ENCODE measurements around the gene AQP12B.
"Not testable (repeated sequence)": the region's sequence is repeated elsewhere in the genome, so short reads cannot be mapped to it uniquely, and the experiment has no call there.

The AQP12B gene

DNA sequence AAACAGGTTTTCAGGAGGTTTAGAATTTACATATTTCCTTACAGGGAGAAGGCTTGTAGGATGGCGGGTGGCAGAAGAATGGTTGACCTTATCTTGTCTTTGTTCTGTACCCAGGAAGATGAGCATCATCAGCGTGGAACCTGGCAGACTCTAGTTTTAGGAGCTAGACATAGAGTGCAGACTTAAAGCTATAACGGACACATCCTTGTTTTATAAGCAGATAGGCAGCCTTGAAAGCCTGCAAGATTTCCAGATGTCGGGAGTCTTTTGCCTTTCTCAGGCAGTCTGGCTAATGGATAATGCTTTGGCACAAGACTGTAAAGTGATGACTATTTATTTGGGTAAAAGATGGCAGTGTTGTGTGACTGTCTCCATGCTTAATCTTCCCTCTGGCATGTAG, 11.7 kb downstream of the AQP12B start:
- no peak for DNase-seq
- no peak for TF ChIP-seq GATA1 (IDR thresholded peaks at IDR 0.05; ENCODE audit: low read depth, low read length)
- TF ChIP-seq POLR2A (IDR thresholded peaks at IDR 0.05; ENCODE audit: low read length): no peak

- TF ChIP-seq GATA1 (IDR thresholded peaks at IDR 0.05; ENCODE audit: low read depth, low read length) (no peak), POLR2A (IDR thresholded peaks at IDR 0.05; ENCODE audit: low read length) (no peak)
- no peak for DNase-seq
Measured at GRCh38 chr2:240670402-240670801, 12.3 kb downstream of the AQP12B start.

DNA sequence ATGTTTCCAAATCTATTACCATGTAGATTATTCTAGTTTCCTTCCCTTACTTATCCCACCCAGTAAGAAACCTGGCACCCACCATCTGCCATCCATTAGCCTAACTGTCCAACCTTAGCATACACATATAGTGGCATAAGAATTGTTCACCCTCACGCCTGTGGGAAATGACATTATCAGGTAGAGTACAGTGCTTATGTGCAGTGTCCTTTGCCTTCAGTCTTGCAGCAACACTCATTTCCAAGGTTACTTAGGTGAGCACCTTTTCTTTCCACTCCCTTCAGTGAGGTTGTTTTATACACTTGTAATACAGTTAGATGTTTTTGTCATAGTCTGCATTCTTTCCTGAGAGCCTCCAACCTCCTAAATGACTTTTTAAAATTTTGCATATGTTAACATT, 18.1 kb downstream of the AQP12B start:
- TF ChIP-seq GATA1 (IDR thresholded peaks at IDR 0.05; ENCODE audit: low read depth, low read length) (no peak), POLR2A (IDR thresholded peaks at IDR 0.05; ENCODE audit: low read length) (no peak)
- no peak for DNase-seq

DNA sequence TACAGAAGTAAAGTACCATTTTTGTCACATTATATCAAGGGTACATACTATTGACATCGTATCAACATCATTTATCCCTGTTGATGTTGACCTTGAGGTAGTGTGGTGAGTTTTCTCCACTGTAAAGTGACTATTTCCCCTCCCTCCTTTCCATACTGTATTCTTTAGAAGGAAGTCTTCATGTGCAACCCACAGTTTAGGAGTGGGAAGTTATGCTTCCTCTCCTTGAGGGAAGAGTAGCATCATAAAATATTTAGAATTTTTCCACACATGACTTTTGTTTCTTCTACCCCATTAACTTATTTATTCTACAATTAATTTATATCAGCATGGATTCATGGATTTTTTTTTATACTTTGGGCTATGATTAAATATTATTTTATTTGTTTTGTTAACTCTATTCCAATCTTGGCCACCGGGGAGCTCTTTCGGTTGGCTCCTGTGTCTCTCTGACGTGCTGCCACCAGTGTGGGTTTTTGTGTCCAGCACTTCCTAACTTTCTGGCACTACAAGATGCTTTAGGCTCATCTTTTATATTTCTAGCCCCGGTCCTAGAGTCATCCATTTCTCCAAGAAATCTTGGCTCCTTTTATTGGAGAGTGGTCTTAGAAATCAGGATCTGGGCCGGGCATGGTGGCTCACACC, 19.0 kb downstream of the AQP12B start:
- no peak for DNase-seq
- no peak for TF ChIP-seq POLR2A (IDR thresholded peaks at IDR 0.05; ENCODE audit: low read length)
- TF ChIP-seq GATA1 (IDR thresholded peaks at IDR 0.05; ENCODE audit: low read depth, low read length): no peak

DNA sequence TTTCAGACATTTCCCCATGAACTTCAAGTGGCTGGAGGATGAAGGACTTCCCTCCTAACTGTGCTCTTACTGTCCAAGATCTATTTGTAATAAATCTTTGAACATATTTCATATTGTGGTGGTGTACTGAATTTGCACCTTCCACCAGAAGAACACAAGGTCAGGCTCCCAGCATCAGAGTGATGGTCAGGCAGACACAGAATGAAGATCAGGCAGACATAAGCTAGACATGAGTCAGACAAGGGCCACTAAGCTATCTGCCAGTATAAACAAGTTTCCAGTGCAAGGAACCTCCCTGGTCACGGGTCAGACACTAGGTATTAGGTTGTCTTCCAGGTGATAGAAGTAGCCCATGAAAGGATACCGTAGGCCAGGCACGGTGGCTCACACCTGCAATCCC, 20.0 kb downstream of the AQP12B start:
- TF ChIP-seq GATA1 (IDR thresholded peaks at IDR 0.05; ENCODE audit: low read depth, low read length) (no peak), POLR2A (IDR thresholded peaks at IDR 0.05; ENCODE audit: low read length) (no peak)
- no peak for DNase-seq

DNA sequence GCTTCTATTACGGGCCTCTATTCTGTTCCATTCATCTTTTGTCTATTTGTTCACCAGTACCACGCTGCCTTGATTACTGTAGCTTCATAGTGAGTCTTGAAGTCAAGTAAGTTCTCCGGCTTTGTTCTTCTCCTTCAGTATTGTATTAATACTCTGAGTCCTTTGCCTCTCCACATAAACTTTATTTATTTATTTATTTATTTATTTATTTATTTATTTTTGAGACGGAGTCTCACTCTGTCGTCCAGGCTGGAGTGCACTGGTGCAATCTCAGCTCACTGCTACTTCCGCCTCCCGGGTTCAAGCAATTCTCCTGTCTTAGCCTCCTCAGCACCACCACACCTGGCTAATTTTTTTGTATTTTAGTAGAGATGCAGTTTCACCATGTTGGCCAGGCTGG, 22.8 kb downstream of the AQP12B start:
- DNase-seq: not testable (repeated sequence)

DNA sequence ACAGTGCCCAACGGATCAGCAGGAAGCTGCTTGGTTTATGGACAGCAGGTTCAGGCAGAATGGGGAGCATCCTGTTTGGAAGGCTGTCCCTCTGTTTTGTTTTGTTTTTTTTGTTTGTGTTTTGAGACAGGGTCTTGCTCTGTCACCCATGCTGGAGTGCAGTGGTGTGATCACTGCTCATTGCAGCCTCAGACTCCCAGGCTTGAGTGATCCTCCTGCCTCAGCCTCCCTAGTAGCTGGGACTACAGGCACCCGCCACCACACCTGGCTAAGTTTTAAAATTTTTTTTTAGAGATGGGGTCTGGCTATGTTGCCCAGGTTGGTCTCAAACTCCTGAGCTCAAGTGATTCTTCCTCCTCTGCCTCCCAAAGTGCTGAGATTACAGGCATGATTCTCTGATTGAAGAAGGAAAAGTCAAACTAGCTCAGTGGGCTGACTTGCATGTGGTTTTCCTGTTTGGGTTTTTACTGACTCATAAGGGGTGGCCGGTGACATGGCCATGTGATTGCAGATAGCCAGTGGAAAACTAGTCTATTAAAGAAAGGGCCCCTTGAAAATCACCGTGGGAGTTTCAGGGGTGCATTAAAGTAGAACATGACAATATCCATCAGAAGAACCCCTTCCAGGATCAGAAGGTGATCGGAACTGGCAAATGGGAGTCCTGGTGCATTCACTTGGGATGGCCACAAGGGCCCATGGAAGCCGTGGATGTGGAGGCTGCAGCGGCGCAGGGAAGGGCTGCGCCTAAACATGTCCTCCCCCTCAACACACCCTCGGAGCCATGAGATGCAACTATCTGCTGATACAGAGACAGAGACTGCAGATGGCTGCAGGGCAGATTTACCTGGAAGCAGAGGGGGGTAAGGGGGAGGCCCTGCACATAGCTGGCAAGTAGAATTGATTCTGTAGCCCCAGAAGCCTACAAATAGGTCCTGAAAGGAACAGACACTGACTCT, 26.5 kb downstream of the AQP12B start:
- DNase-seq: no peak
- TF ChIP-seq POLR2A (IDR thresholded peaks at IDR 0.05; ENCODE audit: low read length): no peak
- no peak for TF ChIP-seq GATA1 (IDR thresholded peaks at IDR 0.05; ENCODE audit: low read depth, low read length)

- DNase-seq: no peak
- TF ChIP-seq GATA1 (IDR thresholded peaks at IDR 0.05; ENCODE audit: low read depth, low read length): no peak
- TF ChIP-seq POLR2A (IDR thresholded peaks at IDR 0.05; ENCODE audit: low read length): no peak
Measured at GRCh38 chr2:240651185-240651584, 31.5 kb downstream of the AQP12B start.

- TF ChIP-seq POLR2A (IDR thresholded peaks at IDR 0.05; ENCODE audit: low read length) (no peak), GATA1 (IDR thresholded peaks at IDR 0.05; ENCODE audit: low read depth, low read length) (no peak)
- no peak for DNase-seq
Measured at GRCh38 chr2:240650254-240650965, 32.3 kb downstream of the AQP12B start.

DNA sequence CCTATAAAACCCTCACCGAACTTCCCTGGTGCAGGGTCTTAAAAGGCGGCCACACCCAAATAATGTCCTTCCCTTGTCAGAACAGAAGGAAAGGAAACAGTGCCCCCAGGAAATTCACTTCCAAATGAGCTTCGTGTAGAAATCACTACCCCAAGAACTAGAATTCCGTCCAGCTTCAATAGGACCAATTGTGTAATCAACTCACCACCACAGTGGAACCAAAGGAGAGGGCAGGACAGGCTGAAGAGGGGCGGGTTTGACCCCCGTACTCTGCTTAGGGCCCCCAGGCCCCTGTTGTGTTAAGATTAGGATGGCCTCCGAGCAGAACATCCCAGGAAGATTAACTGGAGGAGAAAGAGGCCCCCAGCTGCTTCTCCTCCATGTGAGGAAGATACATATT, 33.4 kb downstream of the AQP12B start:
- TF ChIP-seq POLR2A (IDR thresholded peaks at IDR 0.05; ENCODE audit: low read length) (no peak), GATA1 (IDR thresholded peaks at IDR 0.05; ENCODE audit: low read depth, low read length) (no peak)
- no peak for DNase-seq

- TF ChIP-seq GATA1 (IDR thresholded peaks at IDR 0.05; ENCODE audit: low read depth, low read length) (no peak), POLR2A (IDR thresholded peaks at IDR 0.05; ENCODE audit: low read length) (no peak)
- DNase-seq: no peak
Measured at GRCh38 chr2:240648650-240649275, 33.9 kb downstream of the AQP12B start.

DNA sequence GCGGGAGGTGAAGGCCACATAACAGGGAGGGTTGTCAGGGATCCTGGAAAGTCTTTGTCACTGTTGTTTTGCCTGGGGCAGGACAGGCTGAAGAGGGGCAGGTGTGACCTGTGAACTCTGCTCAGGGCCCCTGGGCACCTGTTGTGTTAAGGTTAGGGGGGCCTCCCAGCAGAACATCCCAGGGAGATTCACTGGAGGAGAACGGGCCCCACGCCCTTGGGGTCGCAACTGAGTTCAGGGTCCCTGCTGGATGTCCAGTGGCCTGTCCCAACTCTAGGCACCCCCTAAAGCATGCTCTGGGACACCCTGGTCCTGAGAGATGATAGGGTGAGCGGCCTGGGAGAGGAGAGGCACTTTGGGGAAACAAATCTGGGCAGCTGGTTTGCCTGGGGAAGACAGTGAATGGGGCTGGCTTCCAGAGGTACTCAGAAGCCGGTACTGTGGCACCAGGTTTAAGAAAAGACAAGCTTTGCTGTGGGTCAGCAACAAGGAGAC, 34.5 kb downstream of the AQP12B start:
- DNase-seq: no peak

GRCh38 chr2:240647503-240648154, 35.1 kb downstream of the AQP12B start:
- DNase-seq: no peak
- TF ChIP-seq POLR2A (IDR thresholded peaks at IDR 0.05; ENCODE audit: low read length) (no peak), GATA1 (IDR thresholded peaks at IDR 0.05; ENCODE audit: low read depth, low read length) (no peak)

More for the DNA sequence above, 34.5 kb downstream of the AQP12B start:
- TF ChIP-seq GATA1 (IDR thresholded peaks at IDR 0.05; ENCODE audit: low read depth, low read length) (no peak), POLR2A (IDR thresholded peaks at IDR 0.05; ENCODE audit: low read length) (no peak)
